HepG2 (cell line): ENCODE results near the gene DIRAS1. TPM values are rescaled to one million over a fixed set of nuclear protein-coding genes. Genes with fewer than 3 reads are reported as not detected.

Experiments used
- ATAC-seq: fragments of 200-7000 bp; cut with Tn5 transposase; 3 replicates; pipeline ENCODE4 v1.9.1; 2020; ENCODE audit warnings: mild to moderate bottlenecking, moderate library complexity
- BruUV-seq: library from RNA; stranded (reverse); fragments of 400-500 nt; replicated peaks from 2 replicates; lab custom pipeline; 2021; lab: Mats Ljungman, UMichigan
- CTCF ChIA-PET: fragments of 300-600 bp; formaldehyde crosslinking; extraction: SDS; loops from one replicate; lab custom pipeline; 2021; ENCODE audit warnings: low total read pairs, inconsistent platforms, low intra/inter-chr PET ratio; lab: Yijun Ruan, JAX
- POLR2A ChIA-PET: fragments of 350-600 bp; sonication (Branson Sonifier 250); formaldehyde crosslinking; loops from one replicate; lab custom pipeline; 2020; ENCODE audit warnings: antibody characterized with exemption, inconsistent platforms; lab: Yijun Ruan, JAX
- DNase-seq: peaks from one replicate; pipeline ENCODE4 v3.0.0-alpha.2; 2015; ENCODE audit warnings: low spot score
- FAIRE-seq: peaks from 3 replicates; lab custom pipeline; 2011; peaks lifted over from hg19 to GRCh38; lab: Jason Lieb, UNC
- H2AFZ ChIP-seq: one replicate; pipeline ENCODE4 v1.6.1; 2011; ENCODE audit warnings: low read length, inconsistent platforms
- H3K27ac ChIP-seq: fragments of 300-600 bp; 3 replicates; pipeline ENCODE4 v1.8.0; 2011; ENCODE audit warnings: mixed run types, mild to moderate bottlenecking, mixed read lengths, low read length, inconsistent platforms; ENCODE audit not compliant: insufficient read depth; ENCODE audit errors: extremely low read length
- H3K27me3 ChIP-seq, 2 experiments: fragments of 200-600 bp in 1 of 2; 2 replicates in 1 of 2; 3 replicates in 1 of 2; pipeline versions ENCODE4 v1.6.0 to v1.8.0; 2011; ENCODE audit warnings: low read length in 2 of 2, mild to moderate bottlenecking in 2 of 2, moderate library complexity in 2 of 2, inconsistent platforms in 1 of 2; ENCODE audit not compliant: insufficient read depth in 2 of 2, control insufficient read depth in 1 of 2
- H3K36me3 ChIP-seq, 2 experiments: fragments of 200-600 bp in 1 of 2; replicated peaks in 1 of 2; 2 replicates in 1 of 2; 3 replicates in 1 of 2; pipeline versions ENCODE4 v1.5.1 to v1.8.0; 2011; ENCODE audit warnings: low read length in 2 of 2, inconsistent platforms in 1 of 2; ENCODE audit not compliant: insufficient read depth in 2 of 2, control insufficient read depth in 1 of 2
- H3K4me1 ChIP-seq: 2 replicates; pipeline ENCODE4 v1.5.1; 2012; ENCODE audit warnings: low read length, inconsistent platforms; ENCODE audit not compliant: insufficient read depth
- H3K4me2 ChIP-seq: 2 replicates; pipeline ENCODE4 v1.6.0; 2011; ENCODE audit warnings: low read depth, low read length, inconsistent platforms
- H3K4me3 ChIP-seq, 3 experiments: fragments of 200-600 bp in 1 of 3; sonication (generic), shearing (Covaris generic) in 1 of 3; replicated peaks in 1 of 3; 2 replicates each; pipeline ENCODE4 v1.5.1; 2011 to 2016; ENCODE audit warnings: low read length in 3 of 3, inconsistent platforms in 2 of 3, low read depth in 2 of 3, mild to moderate bottlenecking in 2 of 3, control low read depth in 1 of 3, mixed read lengths in 1 of 3; ENCODE audit not compliant: insufficient read depth in 1 of 3
- H3K79me2 ChIP-seq: one replicate; pipeline ENCODE4 v1.6.1; 2011; ENCODE audit warnings: low read length, inconsistent platforms; ENCODE audit not compliant: insufficient read depth
- H3K9ac ChIP-seq: 2 replicates; pipeline ENCODE4 v1.6.0; 2011; ENCODE audit warnings: mild to moderate bottlenecking, low read depth, low read length, inconsistent platforms; ENCODE audit not compliant: insufficient read depth
- H3K9me3 ChIP-seq: 2 replicates; pipeline ENCODE4 v1.5.1; 2012; ENCODE audit warnings: mild to moderate bottlenecking, low read length
- H4K20me1 ChIP-seq: 2 replicates; pipeline ENCODE4 v1.6.0; 2011; ENCODE audit warnings: inconsistent platforms, mild to moderate bottlenecking, low read length, moderate library complexity; ENCODE audit not compliant: insufficient read depth
- AHR ChIP-seq: IDR thresholded peaks from 2 replicates; pipeline ENCODE4 v1.6.1; 2018; ENCODE audit warnings: missing genetic modification reagents, missing compliant biosample characterization
- ATF2 ChIP-seq: sonication (generic); formaldehyde crosslinking; IDR thresholded peaks from 2 replicates; pipeline ENCODE4 v1.4.0; 2020; ENCODE audit warnings: missing genetic modification reagents
- BCL6 ChIP-seq: IDR thresholded peaks from 2 replicates; pipeline ENCODE4 v1.6.1; 2016; ENCODE audit warnings: missing genetic modification reagents, missing compliant biosample characterization
- CEBPG ChIP-seq: IDR thresholded peaks from 2 replicates; pipeline ENCODE4 v1.6.1; 2016
- CREB1 ChIP-seq, 2 experiments: fragments of 450-650 bp in 1 of 2; IDR thresholded peaks; 2 replicates each; pipeline ENCODE4 v1.6.1; 2016 to 2017; ENCODE audit warnings: control low read depth in 1 of 2, mild to moderate bottlenecking in 1 of 2, missing compliant biosample characterization in 1 of 2, missing genetic modification characterization in 1 of 2
- FOXA3 ChIP-seq: IDR thresholded peaks from 2 replicates; pipeline ENCODE4 v1.6.1; 2016; ENCODE audit warnings: missing genetic modification reagents, missing compliant biosample characterization
- FOXP1 ChIP-seq, 2 experiments: fragments of 450-650 bp in 1 of 2; IDR thresholded peaks; 2 replicates each; pipeline ENCODE4 v1.6.1; 2017 to 2018; ENCODE audit warnings: antibody characterized with exemption in 1 of 2
- SRSF1 ChIP-seq: fragments of 200-400 bp; formaldehyde crosslinking; optimal IDR thresholded peaks from 2 replicates; pipeline ENCODE3; 2017; ENCODE audit warnings: mild to moderate bottlenecking, low read depth, low read length, moderate library complexity
- ZFYVE20 ChIP-seq: sonication (generic); formaldehyde crosslinking; IDR thresholded peaks from 2 replicates; pipeline ENCODE4 v1.8.0; 2023; ENCODE audit warnings: low read depth, mild to moderate bottlenecking, moderate library complexity, missing genetic modification reagents, borderline replicate concordance
- ZGPAT ChIP-seq: IDR thresholded peaks from 2 replicates; pipeline ENCODE4 v1.6.1; 2016; ENCODE audit warnings: mild to moderate bottlenecking
- ZNF3 ChIP-seq: IDR thresholded peaks from 2 replicates; pipeline ENCODE4 v1.7.0; 2017; ENCODE audit warnings: inconsistent platforms
- ZNF614 ChIP-seq: IDR thresholded peaks from 2 replicates; pipeline ENCODE4 v1.6.1; 2018; ENCODE audit warnings: missing biosample characterization, missing genetic modification reagents, inconsistent platforms, borderline replicate concordance
- ZNF644 ChIP-seq: IDR thresholded peaks from 2 replicates; pipeline ENCODE4 v1.6.1; 2016; ENCODE audit warnings: low read depth
- ZSCAN21 ChIP-seq: sonication (generic); formaldehyde crosslinking; IDR thresholded peaks from 2 replicates; pipeline ENCODE4 v1.8.0; 2022; ENCODE audit warnings: mild to moderate bottlenecking, missing genetic modification reagents, moderate library complexity, borderline replicate concordance
- WGBS: methylation state at CpG from one replicate; pipeline ENCODE4 v1.1.6; 2017; ENCODE audit warnings: low lambda C conversion rate; 5-methylcytosine and 5-hydroxymethylcytosine counted together
- in situ Hi-C: cut with HindIII; loops from 2 replicates; pipeline ENCODE4 v1.10.0; 2017; ENCODE audit warnings: low pct_unique_long_range_greater_than_20kb; ENCODE audit not compliant: extremely low pct_ligation_motif_present
- intact Hi-C: fragments of 100-400 bp; cut with micrococcal nuclease; formaldehyde crosslinking; loops from one replicate; pipeline ENCODE4 v1.10.0; 2022; ENCODE audit not compliant: unreplicated experiment
- polyA plus RNA-seq, 8 experiments: library from polyadenylated mRNA; depleted of rRNA in 3 of 8; stranded (reverse) in 7 of 8; unstranded in 1 of 8; fragments of >200 nt; fragmentation: Illumina TruSeq in 4 of 8; extraction: Trizol in 4 of 8; gene quantifications; 2 replicates each; pipeline versions ENCODE4 v1.2.1 to v1.2.3, GENCODE V29; 2011 to 2016; ENCODE audit warnings: low read depth in 4 of 8, missing spikeins in 1 of 8, mixed read lengths in 1 of 8; ENCODE audit not compliant: insufficient read depth in 1 of 8
- total RNA-seq, 5 experiments: library from RNA; depleted of rRNA; stranded (reverse); fragments of >200 nt; fragmentation: Illumina TruSeq; extraction: Trizol; gene quantifications; 2 replicates each; pipeline ENCODE4 v1.2.3, GENCODE V29; 2016; ENCODE audit warnings: low read depth in 1 of 5
- TF ChIP-seq, protein P1 (sequence below), 2 experiments: sonication (generic) in 1 of 2; formaldehyde crosslinking in 1 of 2; IDR thresholded peaks; 2 replicates each; pipeline versions ENCODE4 v1.6.1 to v1.9.0; 2014 to 2022; ENCODE audit warnings: antibody characterized with exemption in 1 of 2, borderline replicate concordance in 1 of 2, inconsistent platforms in 1 of 2, low read depth in 1 of 2, missing genetic modification reagents in 1 of 2

DIRAS1 gene
- total and polyA plus RNA-seq, 2 of the 13 experiments (the other 11 are each of a cell fraction or from before 2014, with no cell fraction given), result 0.97 to 1.8 TPM

GRCh38 chr19:2703691-2704216 lies 17.4 kb downstream of the DIRAS1 start (continued):
- no peak for TF ChIP-seq ZGPAT (CRISPR knock-in tag)
- TF ChIP-seq CEBPG (CRISPR knock-in tag), result peak; percentile 63
- 0 out of 2 replicates have a peak, but pooled peaks have one; percentile 48 for TF ChIP-seq ZNF644
- no peak for TF ChIP-seq SRSF1
- no peak for TF ChIP-seq ZFYVE20 (CRISPR knock-in tag)
- no peak for TF ChIP-seq AHR
- peak; percentile 20; the same call in 1 of the 2 replicates for TF ChIP-seq BCL6 (CRISPR knock-in tag)
- TF ChIP-seq FOXP1 (IDR thresholded peaks at IDR 0.05), result no peak
- no peak for TF ChIP-seq FOXP1 (CRISPR knock-in tag; IDR thresholded peaks at IDR 0.05)
- TF ChIP-seq ZSCAN21, result no peak
- peak; percentile 59 for TF ChIP-seq FOXA3

DNA sequence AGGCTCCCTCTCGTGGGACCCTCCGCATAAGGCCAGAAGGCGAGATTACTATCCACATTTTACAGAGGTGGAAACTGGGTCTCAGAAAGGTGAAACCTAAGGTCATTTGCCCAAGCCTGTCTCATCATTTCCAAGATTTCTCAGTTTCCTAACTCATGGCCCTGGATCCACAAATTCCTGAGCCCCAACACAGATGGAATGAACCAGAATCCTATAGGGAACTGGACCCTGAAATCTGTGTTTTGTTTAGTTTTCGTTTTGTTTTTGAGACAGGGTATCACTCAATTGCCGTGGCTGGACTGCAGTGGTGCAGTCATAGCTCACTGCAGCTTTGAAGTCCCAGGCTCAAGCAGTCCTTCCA lies 18.1 kb downstream of the DIRAS1 start:
- ATAC-seq (no peak), DNase-seq (no peak), FAIRE-seq (no peak)
- Histone ChIP-seq H2AFZ (no peak overlapping the region), H3K4me3 (peak overlapping the region in 1 of 3 experiments; percentile 31; a peak in 2 of 6 replicates), H3K4me2 (peak overlapping the region; percentile 63), H3K27me3 (no peaks in the 10 kb centered on the region; a peak in 1 of 5 replicates), H3K4me1 (peaks cover 36% of the 10 kb centered on the region), H4K20me1 (no peaks in the 10 kb centered on the region), H3K9me3 (no peaks in the 10 kb centered on the region), H3K36me3 (no peaks in the 10 kb centered on the region), H3K9ac (no peak overlapping the region), H3K79me2 (no peaks in the 10 kb centered on the region), H3K27ac (no peak overlapping the region)
- POLR2A ChIA-PET, result interaction anchor here (1.7 to 3.6 kb wide), 2 partner anchors 17 to 20 kb away, joined by 7 to 28 read pairs; no protein-coding TSS in a partner anchor
- 69% methylated on average over 5 of the region's 5 CpGs for WGBS
- in situ Hi-C loops (no loop called here), intact Hi-C loops (loop anchor here (5.0 kb wide), 1 partner anchor 604 kb away; no protein-coding TSS in a partner anchor)
- CTCF ChIA-PET, result no interaction called here
- no TSS peak for BruUV-seq
- no peak for TF ChIP-seq CREB1 (IDR thresholded peaks at IDR 0.05)
- 0 out of 2 replicates have a peak, but pooled peaks have one; percentile 49 for TF ChIP-seq CREB1 (CRISPR knock-in tag; IDR thresholded peaks at IDR 0.05)
- 0 out of 2 replicates have a peak, but pooled peaks have one; percentile 39 for TF ChIP-seq ZNF614
- TF ChIP-seq ZNF3, result no peak
- 0 out of 2 replicates have a peak, but pooled peaks have one; percentile 10 for TF ChIP-seq ATF2 (CRISPR knock-in tag)
- TF ChIP-seq, protein P1, sequence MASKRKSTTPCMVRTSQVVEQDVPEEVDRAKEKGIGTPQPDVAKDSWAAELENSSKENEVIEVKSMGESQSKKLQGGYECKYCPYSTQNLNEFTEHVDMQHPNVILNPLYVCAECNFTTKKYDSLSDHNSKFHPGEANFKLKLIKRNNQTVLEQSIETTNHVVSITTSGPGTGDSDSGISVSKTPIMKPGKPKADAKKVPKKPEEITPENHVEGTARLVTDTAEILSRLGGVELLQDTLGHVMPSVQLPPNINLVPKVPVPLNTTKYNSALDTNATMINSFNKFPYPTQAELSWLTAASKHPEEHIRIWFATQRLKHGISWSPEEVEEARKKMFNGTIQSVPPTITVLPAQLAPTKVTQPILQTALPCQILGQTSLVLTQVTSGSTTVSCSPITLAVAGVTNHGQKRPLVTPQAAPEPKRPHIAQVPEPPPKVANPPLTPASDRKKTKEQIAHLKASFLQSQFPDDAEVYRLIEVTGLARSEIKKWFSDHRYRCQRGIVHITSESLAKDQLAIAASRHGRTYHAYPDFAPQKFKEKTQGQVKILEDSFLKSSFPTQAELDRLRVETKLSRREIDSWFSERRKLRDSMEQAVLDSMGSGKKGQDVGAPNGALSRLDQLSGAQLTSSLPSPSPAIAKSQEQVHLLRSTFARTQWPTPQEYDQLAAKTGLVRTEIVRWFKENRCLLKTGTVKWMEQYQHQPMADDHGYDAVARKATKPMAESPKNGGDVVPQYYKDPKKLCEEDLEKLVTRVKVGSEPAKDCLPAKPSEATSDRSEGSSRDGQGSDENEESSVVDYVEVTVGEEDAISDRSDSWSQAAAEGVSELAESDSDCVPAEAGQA (IDR thresholded peaks at IDR 0.05; ENCODE audit: low read depth), result peak; percentile 13; the same call in 1 of the 2 replicates
- TF ChIP-seq, protein P1 (CRISPR knock-in tag; IDR thresholded peaks at IDR 0.05; ENCODE audit: borderline replicate concordance), result no peak
